HG03196 (cell line): ENCODE data around the gene TIMM23.
"Not testable (repeated sequence)": the region's sequence is repeated elsewhere in the genome, so short reads cannot be mapped to it uniquely, and the experiment has no call there.

Experiments
- ATAC-seq: cut with Tn5 transposase; IDR thresholded peaks from one replicate; pipeline ENCODE4 v1.9.1; 2021; ENCODE audit not compliant: unreplicated experiment

TIMM23 gene

DNA sequence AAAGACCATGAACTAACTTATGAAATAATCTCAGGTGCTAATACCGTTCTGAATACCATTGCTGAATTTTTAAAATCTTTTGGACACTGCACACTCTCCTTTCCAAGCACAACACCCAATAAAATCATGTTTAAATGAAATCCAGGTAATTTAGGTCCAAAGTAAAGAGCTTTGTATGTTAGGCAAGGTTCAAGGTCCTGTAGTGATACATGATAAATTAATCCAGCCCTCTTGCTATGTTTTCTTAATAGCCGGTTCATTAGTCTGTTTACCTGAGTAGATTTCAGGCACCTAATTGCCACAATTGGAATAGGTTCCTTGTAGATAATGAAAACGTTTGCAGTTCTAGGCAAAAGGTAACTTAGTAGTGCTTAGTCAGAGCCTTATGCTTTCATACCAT is 13.3 kb downstream of the TIMM23 start:
- not testable (repeated sequence) for ATAC-seq

DNA sequence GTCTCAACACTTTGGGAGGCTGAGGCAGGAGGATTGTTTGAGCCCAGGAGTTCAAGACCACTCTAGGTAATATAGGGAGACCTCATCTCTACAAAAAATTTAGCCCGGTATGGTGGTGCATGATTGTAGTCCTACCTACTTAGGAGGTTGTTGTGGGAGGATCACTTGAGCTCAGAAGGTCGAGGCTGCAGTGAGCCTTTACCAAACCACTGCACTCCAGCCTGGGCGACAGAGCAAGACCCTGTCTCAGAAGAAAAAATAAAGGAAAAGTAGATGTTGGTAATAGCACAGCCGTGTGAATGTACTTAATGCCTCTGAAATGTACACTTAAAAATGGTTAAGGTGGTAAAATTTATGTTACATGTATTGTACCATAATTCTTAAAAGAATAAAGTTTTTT is 25.3 kb downstream of the TIMM23 start:
- no peak for ATAC-seq

- no peak for ATAC-seq
Measured at GRCh38 chr10:45997994-45998763, 25.9 kb downstream of the TIMM23 start.

DNA sequence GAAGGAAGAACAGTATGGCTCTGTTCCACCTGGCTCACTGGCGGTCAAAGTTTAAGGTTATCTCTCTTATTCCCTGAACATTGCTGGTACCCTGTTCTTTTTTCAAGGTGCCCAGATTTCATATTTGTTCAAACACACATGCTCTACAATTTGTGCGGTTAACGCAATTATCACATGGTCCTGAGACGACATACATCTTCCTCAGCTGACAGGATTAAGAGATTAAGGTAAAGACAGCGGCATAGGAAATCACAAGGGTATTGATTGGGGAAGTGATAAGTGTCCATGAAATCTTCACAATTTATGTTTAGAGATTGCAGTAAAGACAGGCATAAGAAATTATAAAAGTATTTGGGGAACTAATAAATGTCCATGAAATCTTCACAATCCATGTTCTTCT is 27.7 kb downstream of the TIMM23 start:
- ATAC-seq: not testable (repeated sequence)

DNA sequence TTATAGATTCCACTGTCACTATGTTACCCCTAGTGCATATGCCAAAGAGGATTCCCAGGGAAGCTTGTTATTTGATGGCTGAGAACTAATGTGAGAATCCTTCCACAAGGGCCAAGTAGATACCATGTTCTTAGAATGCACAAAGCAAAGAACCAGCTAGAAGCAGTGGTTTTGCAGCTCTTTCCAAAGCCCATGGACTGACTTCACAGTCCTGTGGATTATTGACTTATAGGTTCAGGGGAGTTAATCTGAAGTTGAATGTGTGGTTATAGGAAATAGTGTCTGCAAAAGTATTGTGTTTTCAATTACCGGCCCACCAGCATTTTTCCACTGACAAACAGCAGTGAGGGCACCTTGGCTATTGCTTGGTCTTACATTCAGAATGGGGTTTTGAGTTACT is 28.2 kb downstream of the TIMM23 start:
- ATAC-seq: no peak

DNA sequence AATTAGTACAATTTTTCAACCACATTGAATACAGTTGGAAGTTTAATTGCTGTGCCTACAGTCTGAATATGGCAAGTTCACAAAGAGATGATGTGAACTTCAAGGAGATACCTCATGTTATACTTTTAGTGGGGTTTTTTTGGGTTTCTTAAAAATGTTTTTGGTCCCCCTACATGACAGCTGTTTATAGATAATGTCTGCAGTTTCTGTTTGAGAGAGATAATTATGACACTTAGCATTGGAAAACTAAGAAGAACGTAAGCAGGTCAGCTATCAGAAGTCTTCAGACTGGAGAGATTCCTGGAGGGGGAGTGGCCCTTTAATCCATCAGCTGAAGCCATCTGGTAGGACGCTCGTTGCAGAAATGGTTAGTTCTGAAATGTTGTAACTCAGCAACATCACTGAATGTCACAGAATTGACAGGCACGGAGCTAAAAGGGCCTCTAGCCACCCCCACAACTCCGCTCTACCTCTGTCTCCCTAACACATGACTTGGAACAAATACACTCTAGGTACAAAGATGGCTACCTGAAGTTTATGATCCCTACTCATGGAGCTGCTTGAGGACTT is 29.0 kb downstream of the TIMM23 start:
- ATAC-seq: no peak

- not testable (repeated sequence) for ATAC-seq
Measured at GRCh38 chr10:46002189-46002687, 29.9 kb downstream of the TIMM23 start.

DNA sequence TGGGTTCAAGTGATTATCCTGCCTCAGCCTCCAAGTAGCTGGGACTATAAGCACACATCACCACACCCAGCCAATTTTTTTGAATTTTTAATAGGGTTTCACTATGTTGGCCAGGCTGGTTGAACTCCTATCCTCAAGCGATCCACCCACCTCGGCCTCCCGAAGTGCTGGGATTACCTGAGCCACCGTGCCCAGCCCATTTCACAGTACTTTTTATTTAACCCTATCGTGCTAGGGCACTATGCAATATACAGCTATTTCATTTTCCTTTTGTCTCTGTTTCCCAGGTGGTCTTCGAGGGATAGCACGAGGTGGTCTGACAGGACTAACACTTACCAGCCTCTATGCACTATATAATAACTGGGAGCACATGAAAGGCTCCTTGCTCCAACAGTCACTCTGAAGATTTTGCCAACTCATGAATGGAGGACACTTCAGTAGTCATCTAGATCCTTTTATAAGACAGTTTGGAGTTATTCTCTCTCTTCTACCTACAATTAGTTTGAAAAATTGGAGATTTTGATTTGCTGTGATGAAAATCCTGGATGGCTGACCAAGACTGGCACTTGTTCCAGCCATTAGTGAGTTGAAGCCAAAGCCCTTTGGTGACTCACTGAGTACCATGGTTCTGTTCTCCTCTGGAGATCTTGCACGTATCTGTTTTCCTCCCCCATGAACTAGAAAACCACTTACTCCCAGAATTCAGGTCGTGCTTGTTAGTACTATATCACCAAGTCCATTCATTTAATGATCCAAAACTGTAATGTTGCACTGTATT is 30.8 kb downstream of the TIMM23 start:
- no peak for ATAC-seq

DNA sequence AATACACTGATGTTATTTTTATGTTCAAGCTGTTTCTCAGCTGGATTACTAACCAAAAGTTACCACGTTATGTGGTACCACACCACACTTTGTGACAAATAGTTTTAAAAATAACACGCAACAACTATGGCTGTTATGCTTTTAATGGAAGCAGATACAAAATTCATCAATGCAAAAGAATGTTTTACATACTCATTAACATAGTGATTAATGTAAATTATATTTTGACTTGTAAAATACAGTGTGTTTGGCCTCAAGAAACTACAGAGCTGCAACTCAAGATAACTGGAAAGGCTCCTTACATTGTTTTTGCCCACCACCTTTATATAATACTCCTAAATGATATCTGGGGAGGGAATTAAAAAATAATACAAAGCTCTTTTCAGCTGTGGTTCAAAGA is 32.7 kb downstream of the TIMM23 start:
- ATAC-seq: no peak

DNA sequence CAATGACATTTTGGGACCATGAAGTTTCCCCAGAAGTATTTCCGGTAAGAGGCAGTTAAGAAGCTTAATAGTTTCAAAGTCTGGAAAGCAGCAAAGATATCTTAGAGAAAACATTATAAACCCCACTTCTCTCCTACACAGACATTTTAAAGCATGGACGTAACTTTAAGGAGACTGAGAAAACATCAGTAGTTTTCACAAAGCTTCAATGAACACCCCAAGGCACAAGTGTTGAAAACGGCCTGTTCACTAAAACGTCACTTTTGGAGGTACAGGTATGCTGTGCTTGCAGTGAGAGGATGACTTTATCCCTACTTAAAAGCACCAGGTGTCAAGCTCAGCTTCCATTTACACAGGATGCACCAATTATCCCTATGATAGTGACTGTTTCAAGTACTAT is 33.1 kb downstream of the TIMM23 start:
- no peak for ATAC-seq

GRCh38 chr10:46006219-46006618 is 33.9 kb downstream of the TIMM23 start:
- ATAC-seq: no peak

DNA sequence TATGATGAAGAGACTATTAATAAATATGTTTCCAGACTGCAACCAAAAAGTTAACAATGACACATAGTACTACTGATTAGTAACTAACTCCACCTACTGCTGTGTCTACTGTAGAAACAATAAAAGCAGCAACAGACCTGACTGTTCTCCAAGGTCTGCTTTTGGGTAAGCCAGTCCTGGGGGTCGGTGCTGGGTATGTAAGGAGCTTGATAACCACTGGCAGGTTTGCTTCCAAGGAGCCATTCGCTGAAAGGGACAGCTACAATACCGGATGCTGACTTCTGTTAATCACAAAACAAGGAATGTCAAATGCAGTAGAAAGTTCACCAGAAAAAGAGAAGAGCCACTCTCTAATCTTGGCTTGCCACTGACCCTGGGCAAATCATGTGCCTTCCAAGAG is 40.5 kb downstream of the TIMM23 start:
- ATAC-seq: no peak

GRCh38 chr10:46014206-46014605 is 41.9 kb downstream of the TIMM23 start:
- no peak for ATAC-seq

DNA sequence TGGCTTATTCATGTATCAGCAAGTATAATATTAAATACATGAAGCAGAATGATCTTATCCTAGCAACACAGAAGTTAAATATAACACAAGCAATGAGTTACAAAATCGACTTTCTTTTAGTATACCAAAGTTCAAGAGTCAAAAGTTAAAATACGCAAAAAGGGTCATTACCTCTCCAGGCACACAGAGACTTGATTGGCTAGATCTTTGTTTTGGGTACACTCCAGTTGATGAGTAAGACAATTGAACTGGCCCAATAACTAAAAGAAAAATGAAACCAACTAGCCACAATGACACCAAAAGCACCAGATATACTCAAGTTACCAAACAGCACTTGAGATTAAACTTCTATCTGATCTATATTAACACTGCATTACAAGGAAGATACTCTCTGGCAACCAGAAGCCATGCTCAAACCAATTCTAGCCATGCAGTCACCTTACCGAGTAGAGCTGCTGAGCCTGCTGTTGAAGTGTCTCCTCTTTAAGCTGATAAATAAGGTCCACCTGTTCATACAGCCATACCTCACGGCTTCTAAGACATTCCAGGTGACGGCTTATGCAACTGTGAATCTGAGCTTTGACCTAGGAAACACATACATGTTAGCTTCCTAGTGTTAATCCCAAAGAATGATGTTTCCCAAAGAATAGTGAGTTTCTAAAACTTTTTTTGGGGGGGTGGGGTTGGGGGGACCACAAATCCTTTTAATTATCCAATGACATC is 42.6 kb downstream of the TIMM23 start:
- no peak for ATAC-seq

GRCh38 chr10:46016190-46016589 is 43.9 kb downstream of the TIMM23 start:
- no peak for ATAC-seq

DNA sequence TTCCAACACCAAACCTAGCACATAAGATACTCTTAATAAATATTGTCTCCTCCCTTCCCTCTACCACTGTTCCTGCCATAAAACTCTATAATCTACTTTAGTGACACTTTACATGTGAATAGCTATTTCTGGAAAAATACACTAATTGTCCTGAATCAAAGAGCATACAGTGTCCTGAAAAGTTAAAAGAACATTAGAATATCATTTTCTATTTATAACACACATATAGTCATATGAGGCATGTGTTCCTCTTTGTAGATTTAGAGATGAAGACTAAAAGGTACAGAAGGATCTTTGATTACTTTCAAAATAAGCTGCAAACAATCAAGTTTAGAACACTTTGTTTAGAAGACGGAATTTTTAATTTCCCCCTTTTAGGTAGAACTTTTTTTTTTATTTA is 44.5 kb downstream of the TIMM23 start:
- no peak for ATAC-seq

GRCh38 chr10:46017733-46018132 is 45.4 kb downstream of the TIMM23 start:
- no peak for ATAC-seq

DNA sequence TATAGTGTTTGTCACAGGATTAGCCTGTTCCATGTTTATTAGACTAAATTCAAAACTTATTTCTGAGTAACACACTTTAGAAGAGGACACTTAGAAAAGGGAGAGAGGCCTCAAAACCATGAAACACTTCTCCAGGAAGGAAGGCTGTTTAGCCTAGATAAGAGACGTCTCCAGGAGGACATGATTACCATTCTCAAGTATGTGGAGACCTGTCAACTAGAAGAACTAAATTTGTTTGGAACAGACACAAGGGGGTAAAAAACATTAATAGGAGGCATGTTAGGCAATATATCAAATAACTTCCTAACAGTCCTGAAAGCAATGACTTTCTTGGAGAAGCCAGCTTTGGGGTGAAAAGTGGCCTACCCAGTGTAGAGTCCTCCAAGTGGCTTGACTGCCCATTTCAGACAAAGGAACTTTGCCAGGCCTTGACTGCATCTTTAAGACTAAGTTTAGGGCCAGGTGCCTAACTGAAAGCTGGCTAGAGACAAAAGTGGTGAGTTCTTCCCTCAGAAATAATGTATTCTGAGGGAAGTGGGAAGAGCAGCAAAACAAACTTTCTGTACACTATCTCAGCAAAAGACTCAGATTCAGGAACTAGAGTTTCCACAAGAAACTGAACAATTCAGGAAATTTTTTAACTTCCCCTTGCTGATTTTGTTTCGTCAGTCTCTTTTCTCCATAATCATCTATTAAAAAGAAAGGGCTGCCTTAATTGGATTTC is 46.3 kb downstream of the TIMM23 start:
- no peak for ATAC-seq

GRCh38 chr10:46019177-46019528 is 46.9 kb downstream of the TIMM23 start:
- ATAC-seq: no peak

DNA sequence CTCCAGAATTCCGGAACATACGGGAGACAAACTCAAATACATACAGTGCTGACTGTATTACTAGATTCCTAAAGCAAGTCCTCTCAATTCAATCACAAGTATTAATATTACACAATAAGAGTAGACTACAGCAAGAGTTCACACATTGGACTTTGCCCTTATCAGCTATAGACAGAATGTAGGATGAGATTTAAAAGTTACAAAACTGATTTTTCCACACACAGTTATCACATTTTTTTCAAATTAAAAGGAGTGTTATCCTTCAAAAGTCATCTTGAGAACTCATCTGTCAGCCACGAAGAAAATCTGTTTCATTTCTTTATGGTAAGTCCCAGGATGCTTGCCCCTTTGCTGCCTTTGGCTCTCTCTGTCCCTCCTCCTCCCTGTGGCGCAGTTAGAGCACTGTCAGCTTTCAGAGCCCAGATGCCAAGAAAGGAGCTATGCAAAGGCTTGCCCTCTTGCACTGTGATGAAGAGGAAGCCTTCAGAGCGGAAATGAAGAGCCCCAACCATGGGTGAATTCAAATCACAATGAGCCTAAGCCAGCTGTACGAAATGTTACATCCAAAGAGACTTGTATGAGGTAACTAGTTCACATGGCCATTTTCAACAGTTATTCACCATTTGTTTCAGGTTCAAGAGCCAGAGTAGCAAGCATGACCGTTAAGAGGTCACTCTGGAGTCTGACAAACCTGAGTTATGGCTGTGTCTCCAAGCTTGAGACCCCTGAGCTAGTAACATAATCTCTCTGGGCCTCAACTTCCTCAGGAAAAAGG is 47.5 kb downstream of the TIMM23 start:
- ATAC-seq: no peak
